ENCODE measurements around the gene KIF15. TPM values are rescaled to one million over a fixed set of nuclear protein-coding genes. Genes with fewer than 3 reads are reported as not detected.

KIF15 gene
- total RNA-seq, 4 donors from 2014 or later = 1.1 to 4.8 (median 2.1) TPM

- DNase-seq (ENCODE audit: low spot score in 2 of 2) = peak in 1 of 2 donors; percentile 35
- Histone ChIP-seq H3K4me1 (no peaks in the 10 kb centered on the region), H3K36me3 (no peaks in the 10 kb centered on the region), H3K27me3 (no peaks in the 10 kb centered on the region), H3K9me3 (no peaks in the 10 kb centered on the region), H3K4me3 (no peak overlapping the region), H3K27ac (no peak overlapping the region)
- 89% methylated on average over 3 of the region's 3 CpGs for WGBS
- TF ChIP-seq POLR2AphosphoS5 (IDR thresholded peaks at IDR 0.05) = no peak
These were observed 115.7 kb downstream of the KIF15 start for GRCh38 chr3:44877333-44877732.

- no peak overlapping the region for H3K4me3 ChIP-seq
- no peak for DNase-seq (ENCODE audit: low spot score in 2 of 2)
- peaks cover 15% of the 10 kb centered on the region for H3K4me1 ChIP-seq
- no peaks in the 10 kb centered on the region for H3K36me3 ChIP-seq
- TF ChIP-seq POLR2AphosphoS5 (IDR thresholded peaks at IDR 0.05) (no peak), POLR2A (IDR thresholded peaks at IDR 0.05) (no peak), EP300 (IDR thresholded peaks at IDR 0.05) (no peak)
- TF ChIP-seq, protein P1, sequence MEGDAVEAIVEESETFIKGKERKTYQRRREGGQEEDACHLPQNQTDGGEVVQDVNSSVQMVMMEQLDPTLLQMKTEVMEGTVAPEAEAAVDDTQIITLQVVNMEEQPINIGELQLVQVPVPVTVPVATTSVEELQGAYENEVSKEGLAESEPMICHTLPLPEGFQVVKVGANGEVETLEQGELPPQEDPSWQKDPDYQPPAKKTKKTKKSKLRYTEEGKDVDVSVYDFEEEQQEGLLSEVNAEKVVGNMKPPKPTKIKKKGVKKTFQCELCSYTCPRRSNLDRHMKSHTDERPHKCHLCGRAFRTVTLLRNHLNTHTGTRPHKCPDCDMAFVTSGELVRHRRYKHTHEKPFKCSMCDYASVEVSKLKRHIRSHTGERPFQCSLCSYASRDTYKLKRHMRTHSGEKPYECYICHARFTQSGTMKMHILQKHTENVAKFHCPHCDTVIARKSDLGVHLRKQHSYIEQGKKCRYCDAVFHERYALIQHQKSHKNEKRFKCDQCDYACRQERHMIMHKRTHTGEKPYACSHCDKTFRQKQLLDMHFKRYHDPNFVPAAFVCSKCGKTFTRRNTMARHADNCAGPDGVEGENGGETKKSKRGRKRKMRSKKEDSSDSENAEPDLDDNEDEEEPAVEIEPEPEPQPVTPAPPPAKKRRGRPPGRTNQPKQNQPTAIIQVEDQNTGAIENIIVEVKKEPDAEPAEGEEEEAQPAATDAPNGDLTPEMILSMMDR (IDR thresholded peaks at IDR 0.05) = no peak
- H3K27me3 ChIP-seq = no peaks in the 10 kb centered on the region
- no peak overlapping the region for H3K27ac ChIP-seq
- WGBS = 60% methylated on average over 2 of the region's 2 CpGs
- H3K9me3 ChIP-seq = no peaks in the 10 kb centered on the region
These were observed 118.7 kb downstream of the KIF15 start for GRCh38 chr3:44880284-44880683.

- Histone ChIP-seq H3K9me3 (no peaks in the 10 kb centered on the region), H3K4me3 (no peak overlapping the region), H3K27me3 (no peaks in the 10 kb centered on the region), H3K36me3 (no peaks in the 10 kb centered on the region), H3K27ac (peak overlapping the region; percentile 71), H3K4me1 (peaks cover 25% of the 10 kb centered on the region)
- WGBS = 84% methylated on average over 3 of the region's 5 CpGs
- TF ChIP-seq, protein P1 (IDR thresholded peaks at IDR 0.05) = no peak
- TF ChIP-seq POLR2AphosphoS5 (IDR thresholded peaks at IDR 0.05) = no peak
- TF ChIP-seq EP300 (IDR thresholded peaks at IDR 0.05) = no peak
- TF ChIP-seq POLR2A (IDR thresholded peaks at IDR 0.05) = no peak
- no peak for DNase-seq (ENCODE audit: low spot score in 2 of 2)
These were observed 121.8 kb downstream of the KIF15 start for GRCh38 chr3:44883213-44883955.

- DNase-seq (ENCODE audit: low spot score in 2 of 2) = no peak
- no peaks in the 10 kb centered on the region for H3K27me3 ChIP-seq
- 16% methylated on average over 4 of the region's 4 CpGs for WGBS
- no peaks in the 10 kb centered on the region for H3K9me3 ChIP-seq
- no peaks in the 10 kb centered on the region for H3K36me3 ChIP-seq
- H3K27ac ChIP-seq = peak overlapping the region; percentile 71
- no peak overlapping the region for H3K4me3 ChIP-seq
- peaks cover 25% of the 10 kb centered on the region for H3K4me1 ChIP-seq
- TF ChIP-seq EP300 (IDR thresholded peaks at IDR 0.05) (no peak), POLR2AphosphoS5 (IDR thresholded peaks at IDR 0.05) (peak in 1 of 3 donors; percentile 38), POLR2A (IDR thresholded peaks at IDR 0.05) (no peak)
- TF ChIP-seq, protein P1 (IDR thresholded peaks at IDR 0.05) = no peak
These were observed 122.4 kb downstream of the KIF15 start for GRCh38 chr3:44883999-44884431.

- no peak for DNase-seq (ENCODE audit: low spot score in 2 of 2)
- Histone ChIP-seq H3K4me1 (peaks cover 25% of the 10 kb centered on the region), H3K27ac (no peak overlapping the region), H3K27me3 (no peaks in the 10 kb centered on the region), H3K9me3 (no peaks in the 10 kb centered on the region), H3K36me3 (no peaks in the 10 kb centered on the region), H3K4me3 (no peak overlapping the region)
- TF ChIP-seq EP300 (IDR thresholded peaks at IDR 0.05) (no peak), POLR2A (IDR thresholded peaks at IDR 0.05) (no peak), POLR2AphosphoS5 (IDR thresholded peaks at IDR 0.05) (no peak)
- TF ChIP-seq, protein P1 (IDR thresholded peaks at IDR 0.05) = no peak
- 26% methylated on average over 4 of the region's 4 CpGs for WGBS
These were observed 124.0 kb downstream of the KIF15 start for GRCh38 chr3:44885618-44886017.

Data from suprapubic skin (tissue), 4 donors.